ENCODE measurements around the gene SLC7A4. TPM values are rescaled to one million over a fixed set of nuclear protein-coding genes. Genes with fewer than 3 reads are reported as not detected.

Gene SLC7A4
- total RNA-seq, 1 donor from 2014 or later, result not detected

- TF ChIP-seq EZH2phosphoT487 (IDR thresholded peaks at IDR 0.05) (no peak), EZH2 (IDR thresholded peaks at IDR 0.05) (no peak), CTCF (IDR thresholded peaks at IDR 0.05) (no peak)
- Mint-ChIP-seq H3K27ac (peak overlapping the region; percentile 97), H3K4me1 (peaks cover 26% of the 10 kb centered on the region), H3K4me3 (peak overlapping the region; percentile 99), H3K27me3 (ENCODE audit: insufficient read depth, low read depth) (peaks cover 5% of the 10 kb centered on the region), H3K36me3 (peaks cover 12% of the 10 kb centered on the region), H3K9me3 (no peaks in the 10 kb centered on the region)
- Histone ChIP-seq H3K4me2 (peak overlapping the region; percentile 92), H3K4me1 (peaks cover 24% of the 10 kb centered on the region), H3K27me3 (no peaks in the 10 kb centered on the region), H3K27ac (no peak overlapping the region), H2AFZ (replicated peaks) (no peak overlapping the region), H3K36me3 (no peaks in the 10 kb centered on the region), H4K20me1 (ENCODE audit: low read depth) (no peaks in the 10 kb centered on the region), H3F3A (ENCODE audit: low read depth) (peaks cover 28% of the 10 kb centered on the region), H3K9me3 (ENCODE audit: low read depth) (no peaks in the 10 kb centered on the region), H3K79me2 (ENCODE audit: low read depth) (peaks cover 22% of the 10 kb centered on the region), H3K9ac (no peak overlapping the region), H3K4me3 (peak overlapping the region; percentile 66)
- DNase-seq (ENCODE audit: low spot score), result no peak
Measured at GRCh38 chr22:20983081-20983771, 49.1 kb downstream of the SLC7A4 start.

- H3K27me3 Mint-ChIP-seq (ENCODE audit: insufficient read depth, low read depth), result peaks cover 7% of the 10 kb centered on the region
- TF ChIP-seq CTCF (IDR thresholded peaks at IDR 0.05), result no peak
- TF ChIP-seq EZH2 (IDR thresholded peaks at IDR 0.05), result no peak
- no peak for TF ChIP-seq EZH2phosphoT487 (IDR thresholded peaks at IDR 0.05)
- Histone ChIP-seq H3K27me3 (no peaks in the 10 kb centered on the region), H3K9ac (peak overlapping the region; percentile 54), H3K9me3 (ENCODE audit: low read depth) (no peaks in the 10 kb centered on the region), H3K4me2 (peak overlapping the region; percentile 92), H3K36me3 (no peaks in the 10 kb centered on the region), H4K20me1 (ENCODE audit: low read depth) (no peaks in the 10 kb centered on the region), H3K4me1 (peaks cover 24% of the 10 kb centered on the region), H3K79me2 (ENCODE audit: low read depth) (peaks cover 22% of the 10 kb centered on the region), H3F3A (ENCODE audit: low read depth) (peaks cover 28% of the 10 kb centered on the region), H3K27ac (no peak overlapping the region), H3K4me3 (peak overlapping the region; percentile 66), H2AFZ (replicated peaks) (peak overlapping the region; percentile 75)
- H3K4me3 Mint-ChIP-seq, result peak overlapping the region; percentile 99
- no peak for DNase-seq (ENCODE audit: low spot score)
- peak overlapping the region; percentile 97 for H3K27ac Mint-ChIP-seq
- H3K4me1 Mint-ChIP-seq, result peaks cover 26% of the 10 kb centered on the region
- H3K36me3 Mint-ChIP-seq, result peaks cover 12% of the 10 kb centered on the region
- no peaks in the 10 kb centered on the region for H3K9me3 Mint-ChIP-seq
Measured at GRCh38 chr22:20982563-20982882, 49.8 kb downstream of the SLC7A4 start.

- TF ChIP-seq EZH2 (IDR thresholded peaks at IDR 0.05), result peak; percentile 48
- peak; percentile 49 for TF ChIP-seq CTCF (IDR thresholded peaks at IDR 0.05)
- no peak for TF ChIP-seq EZH2phosphoT487 (IDR thresholded peaks at IDR 0.05)
- peaks cover 12% of the 10 kb centered on the region for H3K36me3 Mint-ChIP-seq
- peaks cover 11% of the 10 kb centered on the region for H3K27me3 Mint-ChIP-seq (ENCODE audit: insufficient read depth, low read depth)
- no peaks in the 10 kb centered on the region for H3K36me3 ChIP-seq
- H3K4me3 Mint-ChIP-seq, result peak within 1 kb of the TSS; percentile 99
- H3K9me3 Mint-ChIP-seq, result no peaks in the 10 kb centered on the region
- H3K4me3 ChIP-seq, result peak within 1 kb of the TSS; percentile 66
- H3F3A ChIP-seq (ENCODE audit: low read depth), result peaks cover 28% of the 10 kb centered on the region
- DNase-seq (ENCODE audit: low spot score), result peak; percentile 91
- peaks cover 24% of the 10 kb centered on the region for H3K4me1 ChIP-seq
- peak within 1 kb of the TSS; percentile 40 for H3K27ac ChIP-seq
- peak within 1 kb of the TSS; percentile 75 for H2AFZ ChIP-seq (replicated peaks)
- no peaks in the 10 kb centered on the region for H3K9me3 ChIP-seq (ENCODE audit: low read depth)
- H3K4me1 Mint-ChIP-seq, result peaks cover 26% of the 10 kb centered on the region
- H3K9ac ChIP-seq, result peak within 1 kb of the TSS; percentile 66
- no peaks in the 10 kb centered on the region for H3K27me3 ChIP-seq
- H3K4me2 ChIP-seq, result peak within 1 kb of the TSS; percentile 92
- no peaks in the 10 kb centered on the region for H4K20me1 ChIP-seq (ENCODE audit: low read depth)
- H3K27ac Mint-ChIP-seq, result peak within 1 kb of the TSS; percentile 97
- H3K79me2 ChIP-seq (ENCODE audit: low read depth), result peaks cover 22% of the 10 kb centered on the region
Measured at GRCh38 chr22:20981787-20982562, 50.4 kb downstream of the SLC7A4 start, which contains the start of gene LZTR1. Gene LZTR1, plus strand, starts transcription at chr22:20982297. Its CDS starts 75 bp downstream, at chr22:20982372.

Data from neural progenitor cell (in vitro differentiated cells).